Hematopoietic multipotent progenitor cell treated with erythropoietin and hydrocortisone succinate and interleukin-3 and kit ligand, for 15 days (in vitro differentiated cells): ENCODE data around the gene PTPRD.

Source experiments
- DNase-seq: peaks from one replicate; pipeline ENCODE4 v3.0.0-alpha.2; 2015; ENCODE audit warnings: low spot score

The PTPRD gene

GRCh38 chr9:8679371-8679822 is 1933.4 kb downstream of the PTPRD start:
- DNase-seq = no peak

GRCh38 chr9:8677741-8678140 is 1935.1 kb downstream of the PTPRD start:
- no peak for DNase-seq

GRCh38 chr9:8674536-8674935 is 1938.3 kb downstream of the PTPRD start:
- no peak for DNase-seq

- DNase-seq = no peak
Observed at GRCh38 chr9:8673830-8674229, 1939.0 kb downstream of the PTPRD start.

GRCh38 chr9:8670751-8671150 is 1942.1 kb downstream of the PTPRD start:
- no peak for DNase-seq

- no peak for DNase-seq
Observed at GRCh38 chr9:8668751-8669150, 1944.1 kb downstream of the PTPRD start.

GRCh38 chr9:8668231-8668630 is 1944.6 kb downstream of the PTPRD start:
- DNase-seq = no peak

- no peak for DNase-seq
Observed at GRCh38 chr9:8666060-8666459, 1946.7 kb downstream of the PTPRD start.

- DNase-seq = no peak
Observed at GRCh38 chr9:8660383-8660782, 1952.4 kb downstream of the PTPRD start.

- no peak for DNase-seq
Observed at GRCh38 chr9:8659108-8659507, 1953.7 kb downstream of the PTPRD start.

GRCh38 chr9:8655071-8655470 is 1957.7 kb downstream of the PTPRD start:
- DNase-seq = no peak

- no peak for DNase-seq
Observed at GRCh38 chr9:8653855-8654254, 1958.9 kb downstream of the PTPRD start.

GRCh38 chr9:8653111-8653510 is 1959.7 kb downstream of the PTPRD start:
- no peak for DNase-seq

- DNase-seq = no peak
Observed at GRCh38 chr9:8652255-8652654, 1960.5 kb downstream of the PTPRD start.

GRCh38 chr9:8651846-8652215 is 1961.0 kb downstream of the PTPRD start:
- no peak for DNase-seq

GRCh38 chr9:8651070-8651845 is 1961.5 kb downstream of the PTPRD start:
- DNase-seq = no peak

GRCh38 chr9:8649807-8650206 is 1963.0 kb downstream of the PTPRD start:
- no peak for DNase-seq

GRCh38 chr9:8649160-8649559 is 1963.6 kb downstream of the PTPRD start:
- no peak for DNase-seq

GRCh38 chr9:8648271-8648845 is 1964.4 kb downstream of the PTPRD start:
- no peak for DNase-seq

GRCh38 chr9:8647824-8648223 is 1965.0 kb downstream of the PTPRD start:
- DNase-seq = no peak

GRCh38 chr9:8644571-8644970 is 1968.2 kb downstream of the PTPRD start:
- no peak for DNase-seq

- no peak for DNase-seq
Observed at GRCh38 chr9:8643896-8644295, 1968.9 kb downstream of the PTPRD start.

- DNase-seq = no peak
Observed at GRCh38 chr9:8643464-8643863, 1969.3 kb downstream of the PTPRD start.

GRCh38 chr9:8640761-8641160 is 1972.0 kb downstream of the PTPRD start:
- no peak for DNase-seq
